ENCODE results near the gene PDLIM5.
"Not testable (repeated sequence)": the region's sequence is repeated elsewhere in the genome, so short reads cannot be mapped to it uniquely, and the experiment has no call there.

The PDLIM5 gene

GRCh38 chr4:94466371-94466770 lies 14.6 kb downstream of the PDLIM5 start:
- DNase-seq: no peak

GRCh38 chr4:94466923-94467322 lies 15.2 kb downstream of the PDLIM5 start:
- DNase-seq: no peak

- DNase-seq: no peak
Measured at GRCh38 chr4:94468093-94468769, 16.5 kb downstream of the PDLIM5 start.

GRCh38 chr4:94469221-94469784 lies 17.6 kb downstream of the PDLIM5 start:
- no peak for DNase-seq

GRCh38 chr4:94470132-94470531 lies 18.4 kb downstream of the PDLIM5 start:
- no peak for DNase-seq

GRCh38 chr4:94470782-94471181 lies 19.0 kb downstream of the PDLIM5 start:
- DNase-seq: not testable (repeated sequence)

GRCh38 chr4:94472056-94472826 lies 20.5 kb downstream of the PDLIM5 start:
- DNase-seq: no peak

- DNase-seq: no peak
Measured at GRCh38 chr4:94475050-94475449, 23.3 kb downstream of the PDLIM5 start.

GRCh38 chr4:94475794-94476193 lies 24.1 kb downstream of the PDLIM5 start:
- DNase-seq: no peak

- DNase-seq: no peak
Measured at GRCh38 chr4:94477227-94477626, 25.5 kb downstream of the PDLIM5 start.

- DNase-seq: not testable (repeated sequence)
Measured at GRCh38 chr4:94478805-94479204, 27.1 kb downstream of the PDLIM5 start.

GRCh38 chr4:94479358-94480141 lies 27.8 kb downstream of the PDLIM5 start:
- DNase-seq: no peak

- no peak for DNase-seq
Measured at GRCh38 chr4:94480362-94480951, 28.7 kb downstream of the PDLIM5 start.

GRCh38 chr4:94483895-94484294 lies 32.2 kb downstream of the PDLIM5 start:
- no peak for DNase-seq

- DNase-seq: no peak
Measured at GRCh38 chr4:94484818-94485217, 33.1 kb downstream of the PDLIM5 start.

GRCh38 chr4:94486372-94486801 lies 34.6 kb downstream of the PDLIM5 start:
- DNase-seq: no peak

GRCh38 chr4:94488670-94489069 lies 36.9 kb downstream of the PDLIM5 start:
- DNase-seq: no peak

GRCh38 chr4:94489098-94489497 lies 37.4 kb downstream of the PDLIM5 start:
- no peak for DNase-seq

- DNase-seq: no peak
Measured at GRCh38 chr4:94490437-94490836, 38.7 kb downstream of the PDLIM5 start.

- DNase-seq: no peak
Measured at GRCh38 chr4:94491322-94491721, 39.6 kb downstream of the PDLIM5 start.

- DNase-seq: no peak
Measured at GRCh38 chr4:94495408-94495807, 43.7 kb downstream of the PDLIM5 start.

- no peak for DNase-seq
Measured at GRCh38 chr4:94497690-94498089, 45.9 kb downstream of the PDLIM5 start.

- no peak for DNase-seq
Measured at GRCh38 chr4:94498502-94498901, 46.8 kb downstream of the PDLIM5 start.

Measured in NCI-H1694 treated with DMSO at 0.1 percent for 48 hours (cell line).